RCC 7860 (cell line): ENCODE data around the gene PRR23E.

Experiments used
- DNase-seq: peaks from one replicate; pipeline ENCODE4 v3.0.0-alpha.2; 2015; ENCODE audit warnings: low spot score
- FAIRE-seq: peaks from 2 replicates; lab custom pipeline; 2012; peaks lifted over from hg19 to GRCh38; lab: Jason Lieb, UNC

PRR23E gene, protein sequence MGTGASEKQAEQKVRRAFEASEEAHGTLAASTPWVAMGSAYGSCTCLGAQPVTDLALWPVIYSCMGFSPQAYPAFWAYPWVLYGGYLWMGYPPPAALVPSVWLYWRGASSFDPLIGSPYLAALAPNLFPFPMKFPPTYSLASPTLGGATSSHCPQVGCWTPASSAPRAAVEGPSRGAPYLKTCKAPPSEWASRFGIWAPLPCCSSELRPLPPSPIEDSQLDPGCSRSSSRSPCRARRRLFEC

DNA sequence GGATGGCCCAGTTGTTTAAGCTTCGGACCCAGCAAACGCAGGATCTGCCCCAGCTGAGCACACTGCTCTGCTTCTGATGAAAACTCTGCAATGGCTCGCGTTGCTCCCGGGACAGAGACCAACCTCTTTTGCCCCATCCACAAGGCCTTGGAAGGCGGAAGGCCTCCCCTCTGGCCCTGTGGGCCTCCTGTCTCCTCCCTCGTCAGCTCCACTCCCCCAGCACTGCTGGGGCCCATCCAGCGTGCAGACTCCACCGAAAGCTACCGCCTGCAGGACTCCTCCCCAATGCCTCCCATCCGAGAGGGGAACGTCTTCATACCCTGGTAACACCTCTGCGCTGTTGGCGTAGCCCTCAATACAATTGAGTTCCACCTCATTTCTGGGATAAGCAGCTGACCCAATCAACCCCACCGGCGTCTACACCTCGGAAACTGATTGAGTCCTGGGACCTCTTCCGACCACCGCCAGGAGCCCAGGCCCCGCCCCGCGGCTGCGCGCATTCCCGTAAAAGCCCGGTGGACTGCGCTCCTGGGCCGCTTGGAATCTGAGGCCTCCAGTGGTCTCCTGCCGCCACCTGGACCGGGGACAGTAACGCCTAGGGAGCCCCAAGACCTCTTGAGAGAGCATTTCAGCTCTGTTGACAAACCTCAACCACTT, at the start of gene PRR23E:
PRR23E (plus strand) TSS at position 556 of the 657 bp plus-strand sequence. CDS start 3,555 bp downstream, outside the sequence.
- FAIRE-seq, result no peak
- no peak for DNase-seq

GRCh38 chr3:127143172-127143571, 49.8 kb upstream of the PRR23E start:
- no peak for DNase-seq
- no peak for FAIRE-seq

GRCh38 chr3:127144631-127145030, 48.3 kb upstream of the PRR23E start:
- no peak for FAIRE-seq

GRCh38 chr3:127145266-127145665, 47.7 kb upstream of the PRR23E start:
- no peak for FAIRE-seq

More at GRCh38 chr3:127144631-127145030, 48.3 kb upstream of the PRR23E start:
- no peak for DNase-seq

GRCh38 chr3:127147291-127147885, 45.5 kb upstream of the PRR23E start:
- DNase-seq, result no peak

More at GRCh38 chr3:127145266-127145665, 47.7 kb upstream of the PRR23E start:
- DNase-seq, result no peak

DNA sequence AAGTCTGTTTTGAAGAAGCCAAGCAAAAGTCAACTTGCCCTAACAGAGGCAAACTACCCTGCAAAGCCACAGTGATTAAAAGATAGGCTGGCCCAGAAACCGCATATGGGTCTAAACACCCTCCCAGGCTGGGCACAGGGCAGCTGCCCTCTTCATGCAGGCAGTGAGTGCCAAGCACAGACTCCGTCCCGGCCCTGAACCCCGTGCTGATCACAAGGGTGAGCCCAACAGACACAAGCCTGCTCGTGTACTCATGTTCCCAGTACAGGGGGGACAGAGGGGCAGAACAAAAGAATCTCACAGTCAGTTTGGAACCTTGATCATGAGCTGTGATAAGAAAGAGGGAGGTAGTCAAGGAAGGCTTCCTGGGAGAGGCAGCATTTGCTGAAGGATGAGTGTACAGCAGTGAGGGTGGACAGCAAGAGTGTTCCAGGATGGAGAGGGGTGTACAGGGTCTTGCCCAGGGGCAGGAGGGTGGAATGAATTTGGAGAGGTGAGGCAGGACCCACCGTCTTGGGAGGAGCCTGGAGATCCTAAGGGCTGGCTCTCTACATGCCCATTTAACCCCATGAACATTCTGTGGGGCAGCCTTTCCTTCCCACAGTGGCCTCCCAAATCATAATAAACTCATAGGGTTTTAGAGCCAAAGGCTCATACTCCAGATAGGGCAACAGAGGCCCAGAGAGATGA, 43.2 kb upstream of the PRR23E start:
- DNase-seq (no peak), FAIRE-seq (no peak)

More at GRCh38 chr3:127147291-127147885, 45.5 kb upstream of the PRR23E start:
- FAIRE-seq, result no peak

DNA sequence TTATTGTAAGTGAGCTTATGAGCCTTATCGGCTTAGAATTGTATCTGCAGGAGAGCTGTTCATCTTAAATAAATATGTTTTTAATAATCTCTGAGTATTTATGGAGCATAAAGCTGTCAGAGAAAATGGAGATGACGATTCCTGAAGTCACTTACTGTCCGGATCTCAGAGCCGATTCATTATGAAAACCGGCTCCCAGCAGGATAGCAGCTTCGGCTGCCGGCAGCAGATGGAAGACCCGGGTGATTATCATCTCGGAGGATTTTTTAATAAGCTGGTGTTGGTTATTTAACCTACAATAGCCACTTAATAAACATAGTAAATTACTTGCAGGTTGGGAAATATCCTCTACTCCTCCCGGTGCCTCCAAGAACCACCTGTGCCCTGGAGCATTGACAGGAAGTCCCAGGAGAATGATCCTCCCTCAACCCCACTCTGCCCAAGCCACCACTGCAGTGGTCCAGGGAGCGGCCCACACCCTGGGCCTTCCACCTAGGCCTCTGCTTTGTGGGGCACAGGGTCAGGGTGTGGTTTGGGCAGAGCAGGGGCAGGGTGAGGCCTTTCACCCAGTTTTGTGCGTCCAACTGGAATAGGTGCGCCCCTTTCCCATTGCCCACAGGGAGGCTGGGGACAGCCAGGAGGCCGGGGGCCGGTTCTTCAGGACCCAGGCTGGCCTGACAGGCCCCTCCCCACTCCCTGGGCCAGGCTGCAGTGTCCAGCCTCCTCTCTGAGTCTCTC, 42.2 kb upstream of the PRR23E start:
- FAIRE-seq (no peak), DNase-seq (no peak)

DNA sequence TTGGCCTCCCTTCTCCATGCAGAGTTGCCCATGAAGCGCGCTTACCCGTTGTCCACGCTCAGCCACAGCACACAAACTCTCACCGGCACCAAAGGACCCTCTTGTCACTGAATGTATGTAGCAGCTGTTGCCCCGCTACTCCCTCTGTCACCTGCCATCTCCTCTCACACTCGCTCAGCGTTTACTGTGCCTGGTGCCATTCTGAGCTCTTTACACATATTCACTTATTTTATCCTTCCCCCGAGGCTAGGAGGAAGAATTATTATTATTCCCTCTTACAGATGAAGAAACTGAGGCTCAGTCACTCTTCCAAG, 41.7 kb upstream of the PRR23E start:
- no peak for DNase-seq
- FAIRE-seq, result no peak

DNA sequence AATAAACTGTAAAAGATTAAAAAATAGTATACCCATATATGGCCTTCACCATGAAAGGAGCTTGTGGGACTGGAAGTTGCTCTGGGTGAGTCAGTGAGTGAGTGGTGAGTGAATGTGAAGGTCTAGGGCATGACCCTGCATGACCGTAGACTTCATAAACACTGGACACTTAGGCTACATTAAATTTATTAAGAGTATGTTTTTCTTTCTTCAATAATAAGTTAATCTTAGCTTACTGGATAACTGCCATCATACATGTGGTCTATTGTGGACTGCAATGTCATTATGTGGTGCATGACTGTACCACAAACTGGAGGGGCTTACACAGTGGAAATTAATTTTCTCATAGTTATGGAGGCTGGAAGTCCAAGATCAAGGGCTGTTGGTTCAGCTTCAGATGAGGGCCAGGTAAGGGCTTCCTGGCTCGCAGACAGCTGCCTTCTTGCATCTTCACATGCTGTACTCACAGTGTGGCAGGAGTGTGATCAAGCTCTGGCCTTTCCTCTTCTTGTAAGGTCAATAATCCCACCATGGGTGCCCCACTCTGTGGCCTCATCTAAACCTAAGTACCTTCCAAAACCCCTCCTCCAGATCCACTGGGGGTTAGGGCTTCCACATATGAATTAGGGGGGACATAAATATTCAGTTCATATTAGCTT, 40.8 kb upstream of the PRR23E start:
- FAIRE-seq, result no peak
- DNase-seq, result peak; percentile 19

GRCh38 chr3:127152684-127153505, 40.0 kb upstream of the PRR23E start:
- FAIRE-seq (no peak), DNase-seq (no peak)

DNA sequence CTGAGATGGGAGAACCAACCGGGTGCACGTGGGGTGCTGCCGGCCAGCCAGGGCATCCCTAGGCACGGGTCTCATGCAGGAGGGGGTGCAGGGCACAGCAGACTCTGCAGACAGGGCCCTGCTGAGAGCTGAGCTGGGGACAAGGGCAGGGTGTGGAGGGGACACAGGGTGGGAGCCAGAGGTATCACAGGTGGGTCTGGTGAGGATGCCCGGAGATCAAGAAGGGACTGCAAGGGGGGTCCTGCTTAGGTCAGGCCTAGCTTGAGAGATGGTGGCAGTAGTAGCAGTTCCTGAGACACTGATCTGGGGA, 39.5 kb upstream of the PRR23E start:
- no peak for FAIRE-seq
- DNase-seq, result no peak

DNA sequence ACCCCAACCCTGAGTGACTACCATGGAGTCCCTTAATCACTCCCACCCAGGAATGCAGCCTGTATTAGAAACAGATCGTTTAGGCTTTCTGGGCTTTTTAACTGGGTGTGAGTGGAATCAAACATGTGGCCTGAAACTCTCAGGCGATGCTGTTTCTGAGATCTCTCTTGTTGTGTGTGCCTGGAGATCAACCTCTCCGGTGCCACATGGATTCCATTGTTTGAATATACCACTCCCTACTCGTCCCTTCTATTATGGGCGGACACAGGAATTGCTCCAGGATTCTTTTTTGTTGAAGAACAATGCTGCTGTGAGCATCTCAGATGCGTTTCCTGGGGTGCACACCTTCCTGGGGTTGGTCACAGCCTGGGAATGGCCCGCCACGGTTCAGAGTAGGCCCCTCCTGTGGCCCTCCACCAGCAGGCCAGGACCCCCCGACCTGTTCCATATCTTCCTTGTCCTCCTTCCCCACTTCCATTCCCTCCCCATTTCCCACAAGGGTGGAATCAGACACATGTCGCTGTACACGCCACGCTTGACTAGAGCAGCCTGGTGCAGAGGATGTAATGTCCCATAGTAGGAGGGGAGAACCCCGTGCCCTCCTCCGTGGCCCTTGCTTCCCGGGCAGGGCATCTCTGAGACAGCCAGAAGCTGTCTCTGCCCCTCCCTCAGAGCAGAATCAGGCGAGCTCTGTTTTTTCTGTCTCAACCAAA, 36.4 kb upstream of the PRR23E start:
- DNase-seq, result no peak
- no peak for FAIRE-seq

GRCh38 chr3:127157171-127157828, 35.6 kb upstream of the PRR23E start:
- DNase-seq, result no peak

GRCh38 chr3:127158614-127159229, 34.2 kb upstream of the PRR23E start:
- FAIRE-seq (no peak), DNase-seq (no peak)

More at GRCh38 chr3:127157171-127157828, 35.6 kb upstream of the PRR23E start:
- no peak for FAIRE-seq

- FAIRE-seq (no peak), DNase-seq (no peak)
Measured at GRCh38 chr3:127159543-127159942, 33.4 kb upstream of the PRR23E start.

- DNase-seq, result no peak
Measured at GRCh38 chr3:127161236-127161635, 31.7 kb upstream of the PRR23E start.

GRCh38 chr3:127161973-127162579, 30.9 kb upstream of the PRR23E start:
- no peak for DNase-seq
- no peak for FAIRE-seq

More at GRCh38 chr3:127161236-127161635, 31.7 kb upstream of the PRR23E start:
- FAIRE-seq, result no peak
